Measurements from ENCODE around the gene PDZD4.

GRCh38 chrX:153782313-153782712, 48.0 kb downstream of the PDZD4 start:
- TF ChIP-seq POLR2A (IDR thresholded peaks at IDR 0.05; ENCODE audit: low read length), result no peak
- no peak for TF ChIP-seq GATA1 (IDR thresholded peaks at IDR 0.05; ENCODE audit: low read depth, low read length)

Measured in erythroblast (primary cell).